Measurements from ENCODE around the gene PIK3R5.

The PIK3R5 gene

GRCh38 chr17:8884336-8884990 lies 81.0 kb downstream of the PIK3R5 start:
- DNase-seq (ENCODE audit: low read depth in 2 of 2, low spot score in 1 of 2), result no peak

- DNase-seq (ENCODE audit: low read depth in 2 of 2, low spot score in 1 of 2), result no peak
Observed at GRCh38 chr17:8883353-8883752, 82.2 kb downstream of the PIK3R5 start.

- DNase-seq (ENCODE audit: low read depth in 2 of 2, low spot score in 1 of 2), result no peak
Observed at GRCh38 chr17:8881606-8882005, 83.9 kb downstream of the PIK3R5 start.

GRCh38 chr17:8880466-8880865 lies 85.0 kb downstream of the PIK3R5 start:
- no peak for DNase-seq (ENCODE audit: low read depth in 2 of 2, low spot score in 1 of 2)

- DNase-seq (ENCODE audit: low read depth in 2 of 2, low spot score in 1 of 2), result no peak
Observed at GRCh38 chr17:8879410-8879809, 86.1 kb downstream of the PIK3R5 start.

- DNase-seq (ENCODE audit: low read depth in 2 of 2, low spot score in 1 of 2), result no peak
Observed at GRCh38 chr17:8877984-8878383, 87.5 kb downstream of the PIK3R5 start.

GRCh38 chr17:8875957-8876356 lies 89.5 kb downstream of the PIK3R5 start:
- no peak for DNase-seq (ENCODE audit: low read depth in 2 of 2, low spot score in 1 of 2)

- DNase-seq (ENCODE audit: low read depth in 2 of 2, low spot score in 1 of 2), result no peak
Observed at GRCh38 chr17:8875436-8875835, 90.1 kb downstream of the PIK3R5 start.

- DNase-seq (ENCODE audit: low read depth in 2 of 2, low spot score in 1 of 2), result no peak
Observed at GRCh38 chr17:8873801-8874715, 91.4 kb downstream of the PIK3R5 start.

GRCh38 chr17:8872705-8873435 lies 92.6 kb downstream of the PIK3R5 start:
- no peak for DNase-seq (ENCODE audit: low read depth in 2 of 2, low spot score in 1 of 2)

- no peak for DNase-seq (ENCODE audit: low read depth in 2 of 2, low spot score in 1 of 2)
Observed at GRCh38 chr17:8872036-8872704, 93.3 kb downstream of the PIK3R5 start.

- DNase-seq (ENCODE audit: low read depth in 2 of 2, low spot score in 1 of 2), result no peak
Observed at GRCh38 chr17:8871081-8871581, 94.4 kb downstream of the PIK3R5 start.

- DNase-seq (ENCODE audit: low read depth in 2 of 2, low spot score in 1 of 2), result no peak
Observed at GRCh38 chr17:8870406-8871040, 95.0 kb downstream of the PIK3R5 start.

- no peak for DNase-seq (ENCODE audit: low read depth in 2 of 2, low spot score in 1 of 2)
Observed at GRCh38 chr17:8869114-8869815, 96.2 kb downstream of the PIK3R5 start.

GRCh38 chr17:8868529-8868951 lies 97.0 kb downstream of the PIK3R5 start:
- DNase-seq (ENCODE audit: low read depth in 2 of 2, low spot score in 1 of 2), result no peak

GRCh38 chr17:8868092-8868491 lies 97.4 kb downstream of the PIK3R5 start:
- no peak for DNase-seq (ENCODE audit: low read depth in 2 of 2, low spot score in 1 of 2)

- no peak for DNase-seq (ENCODE audit: low read depth in 2 of 2, low spot score in 1 of 2)
Observed at GRCh38 chr17:8867361-8867981, 98.0 kb downstream of the PIK3R5 start, which contains the start of gene PIK3R6. PIK3R6 (minus strand) TSS chr17:8867674; CDS start chr17:8849794, 17,880 bp downstream.

GRCh38 chr17:8865811-8866210 lies 99.7 kb downstream of the PIK3R5 start:
- no peak for DNase-seq (ENCODE audit: low read depth in 2 of 2, low spot score in 1 of 2)

GRCh38 chr17:8865385-8865784 lies 100.1 kb downstream of the PIK3R5 start:
- DNase-seq (ENCODE audit: low read depth in 2 of 2, low spot score in 1 of 2), result no peak

All from stimulated activated CD8-positive, alpha-beta memory T cell treated with anti-CD3 and anti-CD28 coated beads, Interleukin-4, amount 100 ng/mL, for 1 hour (primary cell).